Islet precursor cell (in vitro differentiated cells): ENCODE results near the gene MYO6.

Source experiments
- DNase-seq: peaks from one replicate; pipeline ENCODE4 v3.0.0-alpha.2; 2018

MYO6 gene

DNA sequence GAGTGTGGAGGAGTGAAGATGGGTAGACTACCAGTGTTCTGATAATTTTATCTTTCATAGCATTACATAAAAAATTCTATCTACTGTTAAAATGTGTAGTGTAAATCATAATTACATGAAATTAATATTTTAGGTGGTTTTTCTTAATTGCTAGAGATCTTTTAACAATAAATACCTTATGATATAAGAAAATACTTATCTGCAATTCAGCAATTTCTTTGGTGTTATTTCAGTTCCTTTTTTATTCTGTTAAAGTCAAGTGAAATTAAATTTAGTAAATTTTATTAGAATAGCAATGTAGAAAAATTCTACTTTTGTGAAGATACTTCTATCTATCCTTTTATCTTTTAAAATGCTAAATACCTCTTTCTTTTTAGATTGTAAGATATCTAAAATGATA, 219.1 kb downstream of the MYO6 start:
- DNase-seq, result no peak
